ENCODE measurements around the gene CRABP1. TPM values are rescaled to one million over a fixed set of nuclear protein-coding genes. Genes with fewer than 3 reads are reported as not detected.

CRABP1 gene
- total and polyA plus RNA-seq, 3 donors from 2014 or later, result 0.74 to 2.4 (median 1.1) TPM

GRCh38 chr15:78311292-78311691, 28.9 kb upstream of the CRABP1 start:
- no peaks in the 10 kb centered on the region for H3K9me3 ChIP-seq
- TF ChIP-seq POLR2A (IDR thresholded peaks at IDR 0.05) (no peak), CTCF (IDR thresholded peaks at IDR 0.05) (no peak)
- no peak for DNase-seq
- intact Hi-C loops (cut with DNase I; ENCODE audit: low total_unique reads), result loop anchor here (10.0 kb wide), 1 partner anchor 114 kb away; no protein-coding TSS in a partner anchor
- H3K36me3 ChIP-seq (ENCODE audit: low read depth, missing control alignments), result no peaks in the 10 kb centered on the region
- H3K4me3 ChIP-seq, result no peak overlapping the region
- no peaks in the 10 kb centered on the region for H3K4me1 ChIP-seq
- no peak overlapping the region for H3K27ac ChIP-seq
- WGBS, 2 donors, result 75 to 80% methylated on average over 2 to 3 of the region's 3 CpGs
- no peaks in the 10 kb centered on the region for H3K27me3 ChIP-seq

DNA sequence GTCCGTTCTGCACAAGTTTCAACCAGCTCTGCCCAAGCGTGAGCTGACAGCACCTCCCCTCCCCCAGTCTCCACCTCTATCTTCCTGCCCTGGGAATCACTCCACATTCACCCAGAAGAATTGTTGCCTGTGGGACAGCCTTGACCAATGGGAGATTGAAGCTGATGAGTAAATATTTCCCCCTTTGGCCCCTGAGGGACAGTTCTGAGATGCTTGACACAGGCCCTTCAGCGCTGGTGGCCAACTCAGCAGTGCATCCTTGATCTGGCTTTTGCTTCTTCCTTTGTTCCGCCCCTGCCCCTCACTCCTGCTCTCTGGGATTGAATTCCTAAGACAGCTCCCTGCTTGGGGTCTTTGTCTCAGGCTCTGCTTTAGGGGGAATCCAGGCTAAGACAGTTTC, 27.6 kb upstream of the CRABP1 start:
- Histone ChIP-seq H3K4me3 (no peak overlapping the region), H3K27me3 (no peaks in the 10 kb centered on the region), H3K9me3 (no peaks in the 10 kb centered on the region), H3K27ac (no peak overlapping the region), H3K36me3 (ENCODE audit: low read depth, missing control alignments) (no peaks in the 10 kb centered on the region), H3K4me1 (no peaks in the 10 kb centered on the region)
- DNase-seq, result no peak
- TF ChIP-seq POLR2A (IDR thresholded peaks at IDR 0.05) (no peak), CTCF (IDR thresholded peaks at IDR 0.05) (no peak)
- WGBS, 2 donors, result 67 to 83% methylated on average over 2 to 4 of the region's 4 CpGs
- intact Hi-C loops (cut with DNase I; ENCODE audit: low total_unique reads), result loop anchor here (10.0 kb wide), 1 partner anchor 112 kb away; no protein-coding TSS in a partner anchor

DNA sequence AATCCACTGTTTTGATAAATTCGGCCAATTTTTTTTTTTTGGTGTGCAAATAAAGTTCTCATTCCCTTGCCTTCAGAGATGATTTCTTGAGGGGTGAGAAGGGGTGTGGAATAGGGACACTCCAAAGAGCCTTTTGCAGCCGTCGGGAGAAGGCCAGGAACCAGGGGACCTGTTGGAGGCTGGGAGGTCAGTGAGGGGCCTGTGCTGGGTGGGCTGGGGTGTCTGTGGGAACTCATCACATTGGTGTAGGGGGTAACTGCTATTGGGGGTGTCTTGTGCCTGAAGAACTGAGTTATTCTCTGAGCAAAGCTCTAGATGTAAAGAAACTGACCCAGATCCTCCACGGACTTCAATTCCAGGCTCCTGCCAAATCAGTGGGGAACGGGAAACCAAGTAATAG, 27.2 kb upstream of the CRABP1 start:
- H3K27me3 ChIP-seq, result no peaks in the 10 kb centered on the region
- no peak for DNase-seq
- H3K27ac ChIP-seq, result no peak overlapping the region
- no peaks in the 10 kb centered on the region for H3K9me3 ChIP-seq
- WGBS, 2 donors, result 82 to 88% methylated on average over 3 to 5 of the region's 5 CpGs
- no peak overlapping the region for H3K4me3 ChIP-seq
- TF ChIP-seq POLR2A (IDR thresholded peaks at IDR 0.05) (no peak), CTCF (IDR thresholded peaks at IDR 0.05) (no peak)
- intact Hi-C loops (cut with DNase I; ENCODE audit: low total_unique reads), result loop anchor here (10.0 kb wide), 1 partner anchor 112 kb away; no protein-coding TSS in a partner anchor
- H3K4me1 ChIP-seq, result no peaks in the 10 kb centered on the region
- no peaks in the 10 kb centered on the region for H3K36me3 ChIP-seq (ENCODE audit: low read depth, missing control alignments)

DNA sequence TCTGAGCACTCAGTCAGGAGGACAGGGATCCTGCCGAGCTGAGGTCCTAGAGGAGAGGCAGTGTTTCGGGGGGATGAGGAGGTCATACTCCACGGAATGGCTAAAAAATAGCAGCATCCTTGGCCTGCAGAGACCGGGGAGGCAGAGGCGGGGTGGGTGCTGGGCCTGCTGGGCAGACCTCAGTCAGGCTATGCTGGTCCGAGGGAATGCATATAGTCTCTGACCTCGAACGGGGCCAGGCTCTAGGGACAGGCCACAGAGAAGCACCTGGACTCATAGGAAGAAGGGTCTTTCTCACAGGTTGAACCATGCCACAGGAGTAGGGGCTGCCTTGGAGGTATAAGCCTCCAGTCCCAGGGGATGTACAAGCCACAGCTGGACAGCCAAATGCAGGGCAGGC, 26.8 kb upstream of the CRABP1 start:
- intact Hi-C loops (cut with DNase I; ENCODE audit: low total_unique reads), result loop anchor here (10.0 kb wide), 1 partner anchor 111 kb away; no protein-coding TSS in a partner anchor
- H3K4me3 ChIP-seq, result no peak overlapping the region
- no peak overlapping the region for H3K27ac ChIP-seq
- no peaks in the 10 kb centered on the region for H3K4me1 ChIP-seq
- no peak for TF ChIP-seq CTCF (IDR thresholded peaks at IDR 0.05)
- TF ChIP-seq POLR2A (IDR thresholded peaks at IDR 0.05), result no peak
- DNase-seq, result no peak
- WGBS, 2 donors, result 72 to 83% methylated on average over 5 to 8 of the region's 8 CpGs
- no peaks in the 10 kb centered on the region for H3K36me3 ChIP-seq (ENCODE audit: low read depth, missing control alignments)
- no peaks in the 10 kb centered on the region for H3K9me3 ChIP-seq
- H3K27me3 ChIP-seq, result no peaks in the 10 kb centered on the region

DNA sequence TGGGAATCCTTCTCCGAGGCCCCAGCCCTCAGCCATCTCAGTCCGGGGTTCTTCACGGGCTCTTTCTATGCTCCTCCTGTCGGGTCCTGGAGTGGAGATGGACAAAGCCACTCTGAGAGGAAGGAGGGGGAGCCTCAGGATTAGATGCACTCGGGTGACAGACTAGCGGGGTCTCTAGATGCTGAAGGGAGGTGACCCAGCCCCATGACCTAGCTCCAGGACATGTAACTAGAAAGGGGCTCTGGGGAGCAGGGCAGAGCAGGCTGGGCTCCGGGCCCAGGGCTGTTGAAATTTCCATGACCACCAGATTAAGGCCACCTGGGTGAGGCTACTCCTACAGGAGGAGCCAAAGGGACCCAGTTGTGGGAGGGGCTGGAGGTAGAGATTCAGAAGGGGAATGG, 26.0 kb upstream of the CRABP1 start:
- Histone ChIP-seq H3K4me3 (no peak overlapping the region), H3K9me3 (no peaks in the 10 kb centered on the region), H3K36me3 (ENCODE audit: low read depth, missing control alignments) (no peaks in the 10 kb centered on the region), H3K27me3 (no peaks in the 10 kb centered on the region), H3K4me1 (no peaks in the 10 kb centered on the region), H3K27ac (no peak overlapping the region)
- TF ChIP-seq POLR2A (IDR thresholded peaks at IDR 0.05) (no peak), CTCF (IDR thresholded peaks at IDR 0.05) (no peak)
- DNase-seq, result no peak
- WGBS, 2 donors, result 81 to 83% methylated on average over 7 of the region's 7 CpGs
- intact Hi-C loops (cut with DNase I; ENCODE audit: low total_unique reads), result loop anchor here (10.0 kb wide), 1 partner anchor 111 kb away; no protein-coding TSS in a partner anchor
